ENCODE results near the gene ADAMTSL4. TPM values are rescaled to one million over a fixed set of nuclear protein-coding genes. Genes with fewer than 3 reads are reported as not detected.

The ADAMTSL4 gene
- polyA plus RNA-seq, 1 of the 3 experiments (the other 2 are of a cell fraction), result 3.4 TPM

GRCh38 chr1:150530491-150531159 lies 18.6 kb upstream of the ADAMTSL4 start:
- Histone ChIP-seq H3K27ac (ENCODE audit: low read depth in 2 of 2, low read length in 1 of 2) (no peak overlapping the region), H3F3A (replicated peaks; ENCODE audit: insufficient read depth) (peaks cover 13% of the 10 kb centered on the region), H3K9ac (no peak overlapping the region), H3K4me1 (ENCODE audit: control insufficient read depth in 1 of 2, insufficient read depth in 2 of 2, low read depth in 1 of 2, low read length in 1 of 2) (peaks cover 4 to 5% of the 10 kb centered on the region in 2 experiments; a peak in 2 of 4 replicates), H4K20me1 (ENCODE audit: insufficient read depth) (no peaks in the 10 kb centered on the region), H3K4me3 (ENCODE audit: low read depth in 2 of 2, low read length in 1 of 2) (no peak overlapping the region), H3K9me3 (no peaks in the 10 kb centered on the region), H3K4me2 (no peak overlapping the region), H3K27me3 (ENCODE audit: insufficient read depth) (no peaks in the 10 kb centered on the region), H3K9me2 (no peaks in the 10 kb centered on the region), H2AFZ (ENCODE audit: low read depth) (no peak overlapping the region), H3K36me3 (replicated peaks in 1 of 2; ENCODE audit: control insufficient read depth in 1 of 2, insufficient read depth in 2 of 2, low read length in 1 of 2) (no peaks in the 10 kb centered on the region), H3K79me2 (ENCODE audit: insufficient read depth) (no peaks in the 10 kb centered on the region)
- no peak for DNase-seq
- ChIA-PET CTCF (interaction anchor here (0.7 to 4.6 kb wide), 9 partner anchors 14 to 476 kb away, joined by 3 to 69 read pairs (median 19); partner anchors contain the start of genes ADAMTSL4, ECM1, FALEC and MINDY1), POLR2A (no interaction called here)
- TF ChIP-seq GATA2 (CRISPR knock-in tag; IDR thresholded peaks at IDR 0.05), result no peak
- TF ChIP-seq JUND (IDR thresholded peaks at IDR 0.05), result no peak
- no peak for TF ChIP-seq GABPA (IDR thresholded peaks at IDR 0.05; ENCODE audit: low read depth)
- TF ChIP-seq POLR2AphosphoS5 (IDR thresholded peaks at IDR 0.05; ENCODE audit: low read depth, low read length), result no peak
- no peak for TF ChIP-seq SIN3A (IDR thresholded peaks at IDR 0.05; ENCODE audit: borderline replicate concordance, low read depth, low read length)
- no peak for TF ChIP-seq CHD2 (IDR thresholded peaks at IDR 0.05; ENCODE audit: low read length, partially characterized antibody)
- TF ChIP-seq PBX3 (IDR thresholded peaks at IDR 0.05), result no peak
- TF ChIP-seq USF2 (IDR thresholded peaks at IDR 0.05; ENCODE audit: borderline replicate concordance, low read depth, low read length), result no peak
- no peak for TF ChIP-seq SMC3 (IDR thresholded peaks at IDR 0.05; ENCODE audit: low read depth, low read length)
- TF ChIP-seq FOXJ3 (CRISPR knock-in tag; IDR thresholded peaks at IDR 0.05), result no peak
- TF ChIP-seq FOXM1 (IDR thresholded peaks at IDR 0.05; ENCODE audit: low read depth), result no peak
- no peak for TF ChIP-seq EP300 (IDR thresholded peaks at IDR 0.05; ENCODE audit: borderline replicate concordance in 1 of 2, low read depth in 1 of 2, low read length in 1 of 2)
- no peak for TF ChIP-seq ZBTB33 (IDR thresholded peaks at IDR 0.05; ENCODE audit: borderline replicate concordance, low read depth)
- no peak for TF ChIP-seq FOSL2 (IDR thresholded peaks at IDR 0.05; ENCODE audit: borderline replicate concordance, low read depth)
- TF ChIP-seq MXI1 (IDR thresholded peaks at IDR 0.05; ENCODE audit: low read depth, low read length), result no peak
- TF ChIP-seq CTCF (IDR thresholded peaks at IDR 0.05), result no peak
- TF ChIP-seq ELF1 (IDR thresholded peaks at IDR 0.05), result no peak
- WGBS (ENCODE audit: low lambda C conversion rate), result 94% methylated on average over 13 of the region's 14 CpGs

Data from SK-N-SH (cell line).